ENCODE data around the gene KREMEN1.
A peak's percentile ranks its signal among the peaks of the same experiment; 100 is the strongest.

DNA sequence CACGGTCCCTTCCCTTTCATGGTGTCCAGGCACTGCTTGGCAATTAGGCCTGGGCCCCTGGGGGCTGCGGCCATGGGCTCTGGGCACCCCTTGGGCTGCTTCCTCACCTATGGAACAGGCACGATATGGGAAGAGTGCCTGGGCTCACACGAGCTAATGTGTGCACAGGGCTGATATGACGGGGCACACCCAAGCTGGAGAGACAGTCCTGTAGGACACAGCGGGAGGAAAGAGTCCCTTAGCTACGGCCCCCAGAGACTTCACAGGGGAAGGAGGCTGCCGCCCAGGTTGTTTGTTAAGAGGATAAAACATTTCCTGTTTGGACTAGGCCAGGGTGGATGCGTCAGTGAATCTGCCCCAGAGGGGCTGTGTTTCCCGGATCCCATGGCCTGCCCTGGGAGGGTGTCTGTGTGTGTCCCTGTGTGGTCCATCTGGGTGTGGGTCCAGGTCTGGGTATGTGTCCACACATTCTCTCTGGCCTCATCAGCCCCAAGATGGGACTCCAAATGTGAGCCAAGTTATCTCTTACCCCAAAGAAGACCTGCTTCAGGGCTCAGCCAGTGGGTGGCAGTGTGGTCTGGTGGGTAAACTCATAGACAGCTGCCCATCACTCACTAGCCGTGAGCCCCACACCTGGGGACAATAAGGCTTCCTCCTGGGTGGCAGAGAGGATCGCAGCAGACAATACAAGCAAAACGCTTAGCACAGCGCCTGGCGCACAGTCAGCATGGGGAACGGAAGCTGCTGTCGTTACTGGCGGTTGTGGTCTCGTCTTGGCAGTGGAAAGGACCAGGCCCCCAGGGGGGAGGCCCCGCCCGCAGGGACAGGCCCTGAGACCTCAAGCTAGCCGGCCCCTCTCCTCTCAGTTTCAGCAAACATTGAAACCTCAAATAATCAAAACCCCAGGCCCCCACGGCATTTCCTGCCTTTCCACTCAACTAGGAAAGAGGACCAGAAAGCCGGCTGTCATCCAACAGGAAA, 129.7 kb downstream of the KREMEN1 start:
- TF ChIP-seq CTCF (IDR thresholded peaks at IDR 0.05 in 2 of 3, conservative IDR thresholded peaks at IDR 0.05 in 1 of 3; ENCODE audit: borderline replicate concordance in 1 of 3, insufficient read depth in 1 of 3, low read depth in 2 of 3, low read length in 2 of 3), result peak; percentile 34 to 58 (median 52); a peak in 5 of 6 replicates
- no peak for TF ChIP-seq POLR2A (IDR thresholded peaks at IDR 0.05; ENCODE audit: borderline replicate concordance, extremely low read depth, insufficient read depth, insufficient read length)
- TF ChIP-seq, protein P1, sequence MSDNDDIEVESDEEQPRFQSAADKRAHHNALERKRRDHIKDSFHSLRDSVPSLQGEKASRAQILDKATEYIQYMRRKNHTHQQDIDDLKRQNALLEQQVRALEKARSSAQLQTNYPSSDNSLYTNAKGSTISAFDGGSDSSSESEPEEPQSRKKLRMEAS (IDR thresholded peaks at IDR 0.05), result no peak
